ENCODE results near the gene ARHGAP15.

Gene ARHGAP15

DNA sequence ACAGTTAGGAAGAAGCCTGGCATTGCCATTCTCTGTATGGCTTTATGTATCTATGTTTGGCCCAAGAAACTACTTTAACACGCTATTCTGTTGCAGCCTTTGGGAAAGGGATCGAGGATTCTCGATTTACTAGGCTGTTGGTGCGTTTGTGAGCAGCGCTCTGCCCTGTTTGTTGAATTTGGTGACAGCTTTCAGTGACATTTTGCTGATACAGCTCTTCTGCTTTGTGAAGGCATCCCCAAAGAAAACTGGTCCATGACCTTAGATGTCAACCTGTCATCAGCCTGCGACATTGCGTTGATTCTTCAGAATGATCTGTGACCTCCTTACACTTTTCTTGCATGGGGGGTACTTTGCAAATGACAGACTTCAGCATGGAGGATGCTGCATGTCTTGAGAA is 431.5 kb downstream of the ARHGAP15 start:
- DNase-seq (ENCODE audit: low read depth in 2 of 3, low spot score in 1 of 3), result no peak

DNA sequence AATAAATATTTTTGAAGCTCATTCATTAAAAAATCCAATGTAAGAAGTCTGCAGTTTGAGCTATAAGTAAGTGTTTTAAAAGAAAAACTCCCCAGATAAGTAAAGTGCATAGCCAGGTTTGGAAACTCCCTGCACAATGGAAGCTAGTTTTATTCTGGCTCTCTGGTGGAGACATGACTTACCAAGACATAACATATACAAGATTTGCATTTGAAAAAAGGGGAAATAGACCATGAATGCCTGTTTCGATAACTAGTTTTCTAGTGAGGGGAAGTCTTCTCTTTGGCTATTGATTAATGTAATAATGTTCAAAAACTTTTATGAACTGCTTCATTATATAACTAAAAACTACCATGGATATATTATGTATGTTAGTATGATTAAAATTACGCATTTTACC is 435.2 kb downstream of the ARHGAP15 start:
- DNase-seq (ENCODE audit: low read depth in 2 of 3, low spot score in 1 of 3), result no peak

- no peak for DNase-seq (ENCODE audit: low read depth in 2 of 3, low spot score in 1 of 3)
Observed at GRCh38 chr2:143571747-143572146, 442.5 kb downstream of the ARHGAP15 start.

DNA sequence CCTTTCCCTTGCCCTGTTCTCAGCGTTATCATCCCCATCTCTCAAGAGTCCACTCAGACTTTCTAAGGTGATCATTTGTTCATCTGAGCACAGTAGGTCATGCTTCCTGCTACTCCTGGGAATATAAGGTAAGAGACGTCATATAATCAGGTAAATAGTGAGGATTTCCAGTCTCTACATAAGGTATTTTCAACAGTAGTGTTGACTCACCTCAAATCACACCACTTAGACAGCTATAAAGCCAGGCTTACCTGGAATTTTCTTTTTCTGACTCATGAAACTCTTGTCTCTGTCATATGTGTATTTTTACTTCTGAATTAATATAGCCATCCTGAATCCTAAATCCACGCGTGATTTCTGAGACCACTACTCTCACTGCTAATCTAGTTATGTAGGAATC is 443.2 kb downstream of the ARHGAP15 start:
- DNase-seq (ENCODE audit: low read depth in 2 of 3, low spot score in 1 of 3), result no peak

DNA sequence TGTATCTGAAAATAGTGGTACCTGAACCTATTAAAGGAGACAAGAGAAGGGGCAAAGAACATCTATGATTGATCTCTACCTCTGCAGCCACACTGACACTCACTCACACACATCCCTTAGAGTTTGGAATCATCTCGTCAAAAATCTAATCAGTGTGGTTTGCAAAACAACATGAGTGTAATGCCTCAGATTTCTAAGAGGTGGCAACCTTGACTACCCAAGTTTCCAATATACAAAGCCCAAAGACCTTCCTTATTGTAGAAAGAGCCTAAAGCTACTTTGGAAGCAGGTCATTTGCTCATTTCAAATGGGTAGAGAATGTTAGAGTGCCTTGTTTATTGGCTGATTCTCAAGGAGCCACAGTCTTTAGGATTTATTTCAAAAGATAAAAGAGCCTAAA is 444.9 kb downstream of the ARHGAP15 start:
- DNase-seq (ENCODE audit: low read depth in 2 of 3, low spot score in 1 of 3), result no peak

DNA sequence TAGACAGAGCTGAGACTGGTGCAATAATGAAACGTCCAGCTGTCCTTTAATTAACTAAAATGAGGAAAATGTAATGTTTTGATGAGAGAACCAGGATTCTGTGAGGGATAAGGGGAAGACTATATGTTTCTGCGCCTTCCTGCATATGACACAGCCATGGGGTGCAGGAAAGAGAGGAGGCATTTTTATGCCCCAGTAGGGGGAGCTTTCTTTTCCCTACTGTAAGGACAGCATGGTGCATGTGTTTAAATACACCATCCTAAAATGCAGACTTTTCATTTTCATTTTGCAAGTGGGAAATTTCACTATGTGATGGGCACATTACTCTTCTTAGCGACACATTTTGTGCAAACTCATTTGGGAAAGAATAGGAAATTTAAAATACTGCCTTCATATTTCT is 446.1 kb downstream of the ARHGAP15 start:
- no peak for DNase-seq (ENCODE audit: low read depth in 2 of 3, low spot score in 1 of 3)

- no peak for DNase-seq (ENCODE audit: low read depth in 2 of 3, low spot score in 1 of 3)
Observed at GRCh38 chr2:143577489-143577888, 448.3 kb downstream of the ARHGAP15 start.

DNA sequence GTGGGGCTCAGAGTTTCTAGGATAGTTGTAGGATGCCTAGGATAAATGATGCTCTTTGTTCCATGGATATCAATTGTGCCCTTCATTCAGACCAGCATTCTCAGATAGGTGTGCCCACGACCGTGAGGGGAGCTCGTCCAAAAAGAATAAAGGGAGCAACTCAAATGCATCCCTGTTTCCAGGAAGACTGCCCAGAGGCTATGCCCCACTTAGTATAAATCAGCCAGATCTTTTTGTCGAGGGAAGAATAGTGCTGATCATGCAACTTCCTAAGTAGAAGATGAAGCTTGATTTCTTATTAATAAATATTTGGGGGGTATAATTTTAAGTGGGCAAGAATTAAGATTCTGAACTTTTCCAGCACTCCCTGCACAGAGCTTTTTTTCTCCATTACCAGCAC is 450.2 kb downstream of the ARHGAP15 start:
- no peak for DNase-seq (ENCODE audit: low read depth in 2 of 3, low spot score in 1 of 3)

- DNase-seq (ENCODE audit: low read depth in 2 of 3, low spot score in 1 of 3), result no peak
Observed at GRCh38 chr2:143581134-143581533, 451.9 kb downstream of the ARHGAP15 start.

DNA sequence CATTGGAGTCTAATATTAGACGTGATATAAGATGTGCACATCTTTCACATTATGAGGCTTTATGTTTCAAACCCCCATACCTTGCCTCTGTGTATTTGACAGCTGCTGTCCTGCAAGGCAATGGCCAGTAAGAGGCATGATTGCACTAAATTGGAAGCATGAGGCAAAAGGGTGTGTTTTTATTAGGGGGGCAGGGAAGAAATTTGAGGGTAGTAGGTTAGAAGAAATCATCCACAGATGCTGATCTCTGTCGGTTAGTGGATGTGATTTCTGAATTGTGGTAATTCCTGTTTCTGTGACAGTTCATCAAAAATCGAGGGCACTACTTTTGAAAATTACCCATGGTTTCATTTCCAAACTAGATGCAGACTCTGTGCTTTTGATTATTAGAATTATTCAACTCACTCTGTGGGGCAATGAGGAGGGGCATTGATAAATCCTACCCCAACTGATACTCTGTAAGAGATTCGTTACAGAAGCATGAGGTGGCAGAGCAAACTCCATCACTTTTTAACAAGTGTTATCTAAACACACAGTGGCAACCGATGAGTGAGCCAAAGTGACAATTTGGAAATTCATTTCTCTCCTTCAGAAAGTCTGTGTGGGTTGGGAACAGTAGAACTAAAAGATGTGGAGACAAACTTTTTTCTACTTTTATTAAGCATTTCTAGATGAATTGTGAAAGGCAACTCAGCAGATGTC is 453.0 kb downstream of the ARHGAP15 start:
- DNase-seq (ENCODE audit: low read depth in 2 of 3, low spot score in 1 of 3), result no peak

DNA sequence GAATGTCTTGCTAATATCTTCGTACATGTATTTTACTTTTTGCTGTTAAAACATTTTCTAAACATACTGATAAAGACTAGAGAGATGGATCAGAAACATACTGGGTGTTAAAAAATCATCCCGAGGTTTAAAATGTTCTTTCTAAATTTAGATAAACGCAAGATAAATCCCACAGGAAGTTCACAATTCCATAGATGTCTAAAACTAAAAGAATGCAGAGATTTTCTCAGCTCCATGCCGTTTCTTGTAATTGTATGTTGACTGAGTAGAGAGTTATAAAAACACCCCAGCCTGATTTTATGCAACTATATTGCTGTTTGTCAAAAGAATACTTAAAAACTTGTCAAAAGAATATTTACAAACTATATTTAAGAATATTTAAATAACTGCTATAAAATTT is 455.7 kb downstream of the ARHGAP15 start:
- no peak for DNase-seq (ENCODE audit: low read depth in 2 of 3, low spot score in 1 of 3)

- DNase-seq (ENCODE audit: low read depth in 2 of 3, low spot score in 1 of 3), result no peak
Observed at GRCh38 chr2:143586119-143586518, 456.9 kb downstream of the ARHGAP15 start.

GRCh38 chr2:143588746-143589145 is 459.5 kb downstream of the ARHGAP15 start:
- no peak for DNase-seq (ENCODE audit: low read depth in 2 of 3, low spot score in 1 of 3)

- DNase-seq (ENCODE audit: low read depth in 2 of 3, low spot score in 1 of 3), result no peak
Observed at GRCh38 chr2:143594161-143594560, 464.9 kb downstream of the ARHGAP15 start.

DNA sequence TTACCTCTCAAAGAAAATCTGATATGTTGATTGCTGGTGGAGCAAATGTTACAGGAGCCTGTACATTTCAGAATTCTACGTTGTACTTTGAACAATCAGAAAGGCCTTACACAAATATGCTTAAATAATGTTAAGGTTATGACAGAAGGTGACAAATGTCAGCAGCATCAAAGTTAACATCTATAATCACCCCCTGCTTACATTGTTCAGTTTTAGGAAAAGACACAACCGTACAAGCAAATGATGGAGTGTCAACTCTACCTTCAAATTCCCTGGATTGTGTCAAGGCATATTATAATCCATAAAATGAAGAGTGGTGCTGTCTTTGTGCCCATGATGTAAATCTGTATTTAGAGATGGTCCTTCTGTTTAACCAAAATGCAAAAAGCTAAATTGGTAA is 465.5 kb downstream of the ARHGAP15 start:
- no peak for DNase-seq (ENCODE audit: low read depth in 2 of 3, low spot score in 1 of 3)

- no peak for DNase-seq (ENCODE audit: low read depth in 2 of 3, low spot score in 1 of 3)
Observed at GRCh38 chr2:143600116-143600515, 470.9 kb downstream of the ARHGAP15 start.

DNA sequence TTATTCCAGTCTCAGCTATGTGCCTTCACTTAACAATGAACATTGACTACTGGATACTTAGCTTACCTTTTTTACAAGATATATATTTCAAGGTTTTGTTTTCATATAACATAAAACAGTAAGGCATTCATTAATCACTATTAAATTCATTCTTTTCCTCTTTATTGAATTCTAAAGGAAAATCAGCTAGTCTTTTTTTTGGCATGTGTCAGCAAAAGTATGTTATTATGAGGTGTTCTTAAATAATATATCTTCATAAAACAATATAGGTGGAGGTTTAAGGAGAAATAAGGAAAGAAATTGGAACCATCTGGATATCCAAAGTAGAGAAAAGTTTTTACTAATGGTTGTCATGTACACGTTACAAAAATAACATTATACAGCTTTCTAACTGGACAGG is 472.6 kb downstream of the ARHGAP15 start:
- DNase-seq (ENCODE audit: low read depth in 2 of 3, low spot score in 1 of 3), result no peak

DNA sequence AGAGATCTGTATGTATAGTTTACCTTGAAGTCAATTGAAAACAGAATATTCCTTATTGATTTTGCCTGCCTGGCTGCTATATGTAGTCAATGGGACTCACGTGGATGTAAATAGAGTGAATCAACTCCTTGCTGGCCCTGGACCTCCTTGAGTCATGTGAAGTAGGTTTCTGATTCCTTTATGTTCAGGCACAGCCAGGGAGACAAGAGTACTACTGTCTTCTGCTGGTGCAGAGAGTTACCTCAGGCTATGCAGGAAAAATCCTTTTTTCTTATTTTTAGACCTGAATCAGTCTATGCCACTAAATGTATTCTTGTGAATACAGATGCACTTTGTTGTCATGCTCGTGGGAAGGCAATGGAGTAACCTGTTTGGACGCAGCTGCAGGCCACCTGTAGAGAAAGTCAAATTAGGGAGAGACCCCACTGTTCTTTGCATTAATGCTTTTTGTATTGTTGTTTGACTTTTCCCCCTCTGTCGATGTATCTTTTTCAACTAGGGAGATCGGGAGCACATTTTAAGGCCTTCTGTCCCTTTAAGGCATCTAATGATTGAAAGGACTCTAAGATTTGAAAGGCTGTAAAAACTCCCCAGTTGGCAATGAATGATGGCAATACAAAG is 473.9 kb downstream of the ARHGAP15 start:
- DNase-seq (ENCODE audit: low read depth in 2 of 3, low spot score in 1 of 3), result no peak

DNA sequence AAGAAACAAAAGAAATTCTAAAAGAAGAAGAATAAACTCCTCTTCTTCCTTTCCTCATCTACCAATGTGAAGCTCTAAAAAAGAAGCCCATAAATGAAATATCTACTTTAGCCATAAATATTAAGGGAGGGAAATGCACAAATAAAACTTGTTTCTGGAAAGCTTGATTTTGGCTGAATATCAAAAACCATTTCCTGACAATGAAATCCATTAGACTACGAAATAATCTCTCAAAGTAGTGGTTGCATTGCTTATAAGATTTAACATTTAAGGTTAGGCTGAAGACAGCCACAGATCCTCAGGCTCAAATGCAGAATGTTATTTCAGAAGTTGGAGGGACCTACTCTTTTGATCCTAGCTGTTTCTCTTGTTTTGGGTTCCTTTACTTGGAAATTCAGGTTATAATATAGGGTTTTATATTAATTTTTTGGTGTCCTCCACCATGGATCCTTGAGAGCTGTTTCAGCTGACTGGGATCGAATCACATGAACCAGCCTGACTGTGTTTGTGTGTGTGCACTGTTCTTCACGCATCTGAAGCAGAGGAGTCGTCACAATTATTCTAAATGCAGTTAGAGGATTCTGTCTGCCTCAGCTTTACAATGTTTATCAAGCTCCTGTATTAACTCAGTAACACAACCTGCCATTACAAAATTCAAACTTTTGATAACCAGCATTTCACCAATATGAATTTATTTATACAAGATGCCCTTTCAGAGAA is 474.8 kb downstream of the ARHGAP15 start:
- no peak for DNase-seq (ENCODE audit: low read depth in 2 of 3, low spot score in 1 of 3)

- DNase-seq (ENCODE audit: low read depth in 2 of 3, low spot score in 1 of 3), result no peak
Observed at GRCh38 chr2:143604566-143604959, 475.3 kb downstream of the ARHGAP15 start.

- no peak for DNase-seq (ENCODE audit: low read depth in 2 of 3, low spot score in 1 of 3)
Observed at GRCh38 chr2:143607231-143608062, 478.2 kb downstream of the ARHGAP15 start.

GRCh38 chr2:143608063-143608423 is 478.8 kb downstream of the ARHGAP15 start:
- no peak for DNase-seq (ENCODE audit: low read depth in 2 of 3, low spot score in 1 of 3)

All from stimulated activated CD4-positive, alpha-beta T cell treated with anti-CD3 and anti-CD28 coated beads, Interleukin-12 subunit alpha, Interleukin-12 subunit beta, amount 100 ng/mL, for 48 hours (primary cell).